Right lobe of liver (tissue), 4 donors: ENCODE data around the gene SEPTIN8.

Experiments used
- POLR2A ChIP-seq: fragments of 450-650 bp; IDR thresholded peaks from one replicate; pipeline ENCODE4 v1.6.1; 2017; ENCODE audit warnings: antibody characterized with exemption, mild to moderate bottlenecking
- TF ChIP-seq, protein P1 (sequence below), 4 donors: fragments of 200-600 bp in 3 of 4; fragments of 450-650 bp in 1 of 4; IDR thresholded peaks; one replicate each; pipeline versions ENCODE4 v1.5.1 to v1.8.0; 2016 to 2022; ENCODE audit warnings: antibody characterized with exemption in 4 of 4, mild to moderate bottlenecking in 2 of 4
- donor health status: DM: no; HTN: no; CAD: no.
- donor health status: DM: no; HTN: no; CAD: no.
- donor health status: DM: no; HTN: yes; CAD: no.

DNA sequence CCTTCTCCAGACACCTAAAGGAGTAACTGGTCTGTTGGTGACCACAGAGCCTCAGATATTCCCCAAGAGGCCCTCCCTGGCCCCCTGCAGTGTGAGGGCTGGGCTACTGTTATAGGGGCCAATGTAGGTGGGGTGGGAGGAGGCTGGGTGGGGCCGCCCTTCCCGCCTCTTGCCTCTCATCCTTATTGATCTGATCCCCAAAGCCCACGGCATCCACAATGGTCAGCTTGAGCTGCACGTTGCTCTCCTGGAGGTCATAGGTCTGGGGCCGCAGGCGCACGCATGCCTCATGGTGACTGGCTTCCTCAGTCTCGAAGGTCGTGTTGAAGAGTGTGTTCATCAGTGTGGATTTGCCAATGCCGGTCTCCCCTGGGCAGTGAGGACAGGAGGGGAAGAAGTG is 13.0 kb downstream of the SEPTIN8 start:
- no peak for TF ChIP-seq POLR2A
- TF ChIP-seq, protein P1, sequence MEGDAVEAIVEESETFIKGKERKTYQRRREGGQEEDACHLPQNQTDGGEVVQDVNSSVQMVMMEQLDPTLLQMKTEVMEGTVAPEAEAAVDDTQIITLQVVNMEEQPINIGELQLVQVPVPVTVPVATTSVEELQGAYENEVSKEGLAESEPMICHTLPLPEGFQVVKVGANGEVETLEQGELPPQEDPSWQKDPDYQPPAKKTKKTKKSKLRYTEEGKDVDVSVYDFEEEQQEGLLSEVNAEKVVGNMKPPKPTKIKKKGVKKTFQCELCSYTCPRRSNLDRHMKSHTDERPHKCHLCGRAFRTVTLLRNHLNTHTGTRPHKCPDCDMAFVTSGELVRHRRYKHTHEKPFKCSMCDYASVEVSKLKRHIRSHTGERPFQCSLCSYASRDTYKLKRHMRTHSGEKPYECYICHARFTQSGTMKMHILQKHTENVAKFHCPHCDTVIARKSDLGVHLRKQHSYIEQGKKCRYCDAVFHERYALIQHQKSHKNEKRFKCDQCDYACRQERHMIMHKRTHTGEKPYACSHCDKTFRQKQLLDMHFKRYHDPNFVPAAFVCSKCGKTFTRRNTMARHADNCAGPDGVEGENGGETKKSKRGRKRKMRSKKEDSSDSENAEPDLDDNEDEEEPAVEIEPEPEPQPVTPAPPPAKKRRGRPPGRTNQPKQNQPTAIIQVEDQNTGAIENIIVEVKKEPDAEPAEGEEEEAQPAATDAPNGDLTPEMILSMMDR (IDR thresholded peaks at IDR 0.05) = no peak
